ENCODE measurements around the gene LHFPL3.

The LHFPL3 gene

DNA sequence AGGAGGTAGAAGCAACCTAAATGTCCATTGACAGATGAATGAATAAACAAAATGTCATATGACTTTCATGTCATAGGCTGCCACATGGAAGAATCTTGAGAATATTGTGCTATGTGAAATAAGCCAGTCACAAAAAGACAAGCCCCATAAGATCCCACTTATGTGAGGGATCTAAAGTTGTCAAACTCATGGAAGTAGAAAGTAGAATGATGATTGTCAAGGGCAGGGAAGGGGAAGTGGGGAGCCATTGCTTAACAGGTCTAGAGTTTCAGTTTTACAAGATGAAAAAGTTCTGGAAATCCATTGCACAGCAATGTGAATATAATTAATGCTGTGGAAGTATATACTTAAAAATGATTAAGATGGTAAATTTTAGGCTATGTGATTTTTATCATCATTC is 456.3 kb downstream of the LHFPL3 start:
- Mint-ChIP-seq H3K9me3 (no peaks in the 10 kb centered on the region), H3K36me3 (ENCODE audit: low read depth) (no peaks in the 10 kb centered on the region), H3K27ac (no peak overlapping the region), H3K27me3 (no peaks in the 10 kb centered on the region), H3K4me1 (no peaks in the 10 kb centered on the region), H3K4me3 (no peak overlapping the region)
- no peak for DNase-seq
- no peak for ATAC-seq

DNA sequence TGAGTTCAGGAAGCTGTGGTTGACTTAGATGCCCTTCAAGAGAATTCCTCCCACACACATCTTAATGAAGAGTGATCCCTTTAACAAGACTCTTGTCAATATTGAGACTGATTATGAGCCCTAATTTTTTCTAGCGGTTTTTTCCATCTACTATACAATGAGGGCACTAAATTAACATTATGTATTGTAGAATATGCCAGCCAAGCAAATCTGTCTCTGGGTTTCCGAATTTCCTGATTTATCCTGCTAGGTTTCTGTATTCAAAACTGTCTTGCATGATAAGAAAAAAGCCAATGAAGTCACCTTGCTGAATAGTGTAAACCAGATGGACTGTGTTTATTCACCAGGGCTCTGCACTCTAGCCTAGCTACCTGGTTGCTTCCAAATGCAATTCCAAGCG is 461.4 kb downstream of the LHFPL3 start:
- Mint-ChIP-seq H3K27me3 (peaks cover 11% of the 10 kb centered on the region), H3K9me3 (no peaks in the 10 kb centered on the region), H3K27ac (no peak overlapping the region), H3K36me3 (ENCODE audit: low read depth) (no peaks in the 10 kb centered on the region), H3K4me3 (no peak overlapping the region), H3K4me1 (no peaks in the 10 kb centered on the region)
- DNase-seq (no peak), ATAC-seq (no peak)

- Mint-ChIP-seq H3K9me3 (no peaks in the 10 kb centered on the region), H3K27ac (no peak overlapping the region), H3K4me1 (no peaks in the 10 kb centered on the region), H3K4me3 (no peak overlapping the region), H3K27me3 (peaks cover 14% of the 10 kb centered on the region), H3K36me3 (ENCODE audit: low read depth) (no peaks in the 10 kb centered on the region)
- no peak for DNase-seq
- ATAC-seq, result no peak
These were observed 462.0 kb downstream of the LHFPL3 start for GRCh38 chr7:104790440-104790839.

- H3K4me1 Mint-ChIP-seq, result no peaks in the 10 kb centered on the region
- H3K36me3 Mint-ChIP-seq (ENCODE audit: low read depth), result no peaks in the 10 kb centered on the region
- DNase-seq, result no peak
- peaks cover 14% of the 10 kb centered on the region for H3K27me3 Mint-ChIP-seq
- no peak overlapping the region for H3K4me3 Mint-ChIP-seq
- H3K9me3 Mint-ChIP-seq, result no peaks in the 10 kb centered on the region
- H3K27ac Mint-ChIP-seq, result no peak overlapping the region
- no peak for ATAC-seq
These were observed 462.7 kb downstream of the LHFPL3 start for GRCh38 chr7:104791080-104791479.

- Mint-ChIP-seq H3K4me1 (no peaks in the 10 kb centered on the region), H3K9me3 (no peaks in the 10 kb centered on the region), H3K27me3 (peaks cover 18% of the 10 kb centered on the region), H3K36me3 (ENCODE audit: low read depth) (no peaks in the 10 kb centered on the region), H3K4me3 (no peak overlapping the region), H3K27ac (no peak overlapping the region)
- DNase-seq, result no peak
- ATAC-seq, result no peak
These were observed 464.7 kb downstream of the LHFPL3 start for GRCh38 chr7:104793066-104793465.

DNA sequence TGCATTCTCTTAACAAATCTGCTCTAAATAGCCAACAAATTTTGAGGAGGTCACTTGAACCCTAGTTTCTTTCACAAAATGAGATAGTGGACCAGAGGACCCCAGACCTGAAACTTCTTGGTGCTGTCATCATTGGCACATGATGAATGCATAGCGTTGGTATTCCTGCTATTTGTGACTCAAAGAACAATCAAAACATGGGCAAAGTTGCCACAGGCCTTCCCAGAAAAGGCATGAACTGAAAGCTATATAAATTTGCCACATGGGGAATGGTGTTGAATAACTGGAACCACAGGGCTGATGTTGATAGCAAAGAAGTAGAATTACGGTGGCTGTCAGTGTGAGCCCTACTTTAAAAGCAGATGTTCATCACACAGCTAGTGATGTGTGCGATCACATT is 465.8 kb downstream of the LHFPL3 start:
- peaks cover 18% of the 10 kb centered on the region for H3K27me3 Mint-ChIP-seq
- H3K36me3 Mint-ChIP-seq (ENCODE audit: low read depth), result no peaks in the 10 kb centered on the region
- no peak for DNase-seq
- H3K27ac Mint-ChIP-seq, result no peak overlapping the region
- ATAC-seq, result no peak
- H3K4me1 Mint-ChIP-seq, result no peaks in the 10 kb centered on the region
- H3K9me3 Mint-ChIP-seq, result no peaks in the 10 kb centered on the region
- H3K4me3 Mint-ChIP-seq, result no peak overlapping the region

- Mint-ChIP-seq H3K9me3 (no peaks in the 10 kb centered on the region), H3K36me3 (ENCODE audit: low read depth) (no peaks in the 10 kb centered on the region), H3K4me1 (no peaks in the 10 kb centered on the region), H3K4me3 (no peak overlapping the region), H3K27ac (no peak overlapping the region), H3K27me3 (peaks cover 18% of the 10 kb centered on the region)
- ATAC-seq, result no peak
- DNase-seq, result no peak
These were observed 466.2 kb downstream of the LHFPL3 start for GRCh38 chr7:104794589-104794988.

- Mint-ChIP-seq H3K27me3 (peaks cover 18% of the 10 kb centered on the region), H3K4me3 (no peak overlapping the region), H3K9me3 (no peaks in the 10 kb centered on the region), H3K27ac (no peak overlapping the region), H3K4me1 (no peaks in the 10 kb centered on the region), H3K36me3 (ENCODE audit: low read depth) (no peaks in the 10 kb centered on the region)
- ATAC-seq (no peak), DNase-seq (no peak)
These were observed 466.7 kb downstream of the LHFPL3 start for GRCh38 chr7:104795086-104795485.

DNA sequence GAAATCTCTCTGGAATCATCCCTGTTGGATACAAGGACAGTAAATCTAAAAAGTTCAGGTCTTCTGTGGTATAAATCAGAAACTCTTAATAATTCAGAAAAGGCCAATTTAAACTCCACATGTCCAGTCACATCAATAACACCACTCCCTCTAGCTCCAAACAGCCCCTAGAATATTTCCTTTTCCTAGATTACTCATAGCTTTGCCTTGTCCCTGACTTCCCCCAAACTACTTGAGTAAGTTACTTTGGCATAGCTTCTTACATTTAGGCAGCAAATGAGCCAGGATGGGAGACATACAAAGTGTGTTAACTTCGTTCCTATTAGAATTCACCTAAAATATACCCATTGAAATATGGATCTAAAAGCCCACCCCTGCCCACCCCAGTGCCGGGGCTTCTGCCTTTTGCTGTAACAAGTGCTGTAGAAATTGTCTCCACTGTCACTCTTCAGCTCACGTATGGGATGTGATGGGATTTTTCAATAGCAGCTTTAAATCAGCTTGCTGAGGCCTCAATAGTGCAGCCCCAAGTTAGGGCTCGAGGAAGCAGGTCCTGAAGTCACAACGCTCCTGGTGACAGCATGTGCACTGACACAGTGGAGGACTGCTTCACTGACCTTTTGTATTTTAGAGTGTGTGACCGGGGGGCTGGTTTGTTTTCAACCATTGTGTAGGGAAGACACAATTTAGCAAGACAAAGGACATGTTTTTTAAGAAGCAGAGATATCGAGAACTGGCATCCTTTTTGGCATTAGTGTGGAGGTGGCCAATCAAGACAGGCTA is 467.4 kb downstream of the LHFPL3 start:
- H3K4me3 Mint-ChIP-seq, result no peak overlapping the region
- H3K9me3 Mint-ChIP-seq, result no peaks in the 10 kb centered on the region
- H3K36me3 Mint-ChIP-seq (ENCODE audit: low read depth), result no peaks in the 10 kb centered on the region
- H3K4me1 Mint-ChIP-seq, result no peaks in the 10 kb centered on the region
- no peak for DNase-seq
- no peak overlapping the region for H3K27ac Mint-ChIP-seq
- ATAC-seq, result no peak
- peaks cover 13% of the 10 kb centered on the region for H3K27me3 Mint-ChIP-seq

- Mint-ChIP-seq H3K4me3 (no peak overlapping the region), H3K27me3 (peaks cover 4% of the 10 kb centered on the region)
- DNase-seq, result no peak
These were observed 471.9 kb downstream of the LHFPL3 start for GRCh38 chr7:104800307-104800706.

DNA sequence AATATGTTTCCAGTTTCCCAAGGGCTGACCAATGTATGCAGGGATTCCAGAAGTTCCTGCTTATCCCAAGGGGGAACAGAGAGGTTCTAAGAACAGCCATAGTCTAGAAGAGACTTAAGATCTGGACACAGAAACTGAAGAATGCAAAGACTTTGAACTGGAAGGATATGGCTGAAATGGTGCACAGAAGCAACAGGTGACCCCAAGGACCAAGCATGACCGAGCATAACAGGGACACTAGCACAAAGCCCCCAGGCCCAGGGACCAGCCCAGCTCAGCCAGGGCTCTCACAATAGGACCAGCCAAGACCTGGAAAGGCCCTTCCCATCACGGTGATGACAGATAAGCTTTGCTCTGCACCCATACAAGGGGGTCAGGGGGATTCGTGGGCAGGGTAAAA is 472.6 kb downstream of the LHFPL3 start:
- Mint-ChIP-seq H3K9me3 (no peaks in the 10 kb centered on the region), H3K27me3 (peaks cover 4% of the 10 kb centered on the region), H3K4me3 (no peak overlapping the region), H3K36me3 (ENCODE audit: low read depth) (no peaks in the 10 kb centered on the region), H3K4me1 (no peaks in the 10 kb centered on the region), H3K27ac (no peak overlapping the region)
- no peak for ATAC-seq
- DNase-seq, result no peak

More at GRCh38 chr7:104800307-104800706, 471.9 kb downstream of the LHFPL3 start:
- H3K9me3 Mint-ChIP-seq, result no peaks in the 10 kb centered on the region
- H3K4me1 Mint-ChIP-seq, result no peaks in the 10 kb centered on the region
- ATAC-seq, result no peak
- no peaks in the 10 kb centered on the region for H3K36me3 Mint-ChIP-seq (ENCODE audit: low read depth)
- H3K27ac Mint-ChIP-seq, result no peak overlapping the region

- ATAC-seq (no peak), DNase-seq (no peak)
- Mint-ChIP-seq H3K4me1 (no peaks in the 10 kb centered on the region), H3K27ac (no peak overlapping the region), H3K27me3 (peaks cover 4% of the 10 kb centered on the region), H3K4me3 (no peak overlapping the region), H3K9me3 (no peaks in the 10 kb centered on the region), H3K36me3 (ENCODE audit: low read depth) (no peaks in the 10 kb centered on the region)
These were observed 475.5 kb downstream of the LHFPL3 start for GRCh38 chr7:104803931-104804330.

- Mint-ChIP-seq H3K27me3 (peaks cover 5% of the 10 kb centered on the region), H3K9me3 (no peaks in the 10 kb centered on the region), H3K4me3 (no peak overlapping the region), H3K36me3 (ENCODE audit: low read depth) (no peaks in the 10 kb centered on the region), H3K4me1 (no peaks in the 10 kb centered on the region), H3K27ac (no peak overlapping the region)
- DNase-seq (no peak), ATAC-seq (no peak)
These were observed 476.3 kb downstream of the LHFPL3 start for GRCh38 chr7:104804696-104805095.

- H3K9me3 Mint-ChIP-seq, result no peaks in the 10 kb centered on the region
- no peak for DNase-seq
- H3K27ac Mint-ChIP-seq, result no peak overlapping the region
- peaks cover 10% of the 10 kb centered on the region for H3K27me3 Mint-ChIP-seq
- no peak overlapping the region for H3K4me3 Mint-ChIP-seq
- no peaks in the 10 kb centered on the region for H3K4me1 Mint-ChIP-seq
- no peak for ATAC-seq
- H3K36me3 Mint-ChIP-seq (ENCODE audit: low read depth), result no peaks in the 10 kb centered on the region
These were observed 477.3 kb downstream of the LHFPL3 start for GRCh38 chr7:104805449-104806317.

DNA sequence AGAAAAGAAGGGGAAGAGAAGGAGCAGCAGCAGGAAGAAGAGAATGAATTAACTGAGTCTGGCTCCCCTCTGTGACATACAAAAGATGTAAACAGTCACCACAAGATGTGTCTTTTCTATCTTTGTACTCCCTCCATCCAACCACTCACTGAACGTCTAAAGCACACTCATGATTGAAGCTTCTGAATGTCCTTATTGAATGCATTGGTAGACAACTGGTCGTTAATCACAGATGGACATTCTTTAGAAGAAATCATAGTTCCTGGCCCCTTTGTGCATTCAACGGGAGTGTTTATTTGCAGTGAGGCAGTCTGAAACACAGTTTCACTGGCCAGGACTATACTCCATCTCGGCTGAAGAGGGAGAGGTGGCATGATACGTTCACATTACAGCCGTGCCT is 479.3 kb downstream of the LHFPL3 start:
- Mint-ChIP-seq H3K4me3 (no peak overlapping the region), H3K9me3 (no peaks in the 10 kb centered on the region), H3K27ac (no peak overlapping the region), H3K4me1 (no peaks in the 10 kb centered on the region), H3K36me3 (ENCODE audit: low read depth) (no peaks in the 10 kb centered on the region), H3K27me3 (peaks cover 10% of the 10 kb centered on the region)
- DNase-seq (no peak), ATAC-seq (no peak)

All from activated naive CD8-positive, alpha-beta T cell treated with anti-CD3 and anti-CD28 coated beads, Interleukin-2, amount 50 U/mL, for 24 hours (primary cell).